SK-N-SH (cell line): ENCODE data around the gene RAB15. TPM values are rescaled to one million over a fixed set of nuclear protein-coding genes. Genes with fewer than 3 reads are reported as not detected.

Experiments
- CTCF ChIA-PET: fragments of 300-600, 350-600 bp; formaldehyde crosslinking; extraction: SDS; loops from one replicate; lab custom pipeline; 2021; lab: Yijun Ruan, JAX
- POLR2A ChIA-PET: fragments of 350-600 bp; sonication (Branson Sonifier 250); formaldehyde crosslinking; extraction: SDS; loops from one replicate; lab custom pipeline; 2020; ENCODE audit warnings: antibody characterized with exemption, inconsistent platforms; lab: Yijun Ruan, JAX
- DNase-seq: peaks from one replicate; pipeline ENCODE4 v3.0.0; 2012
- H2AFZ ChIP-seq: fragments of 200-600 bp; sonication (generic); 2 replicates; pipeline ENCODE4 v1.8.1; 2016; ENCODE audit warnings: antibody characterized with exemption, mild to moderate bottlenecking, low read depth
- H3F3A ChIP-seq: fragments of 200-600 bp; sonication (generic); replicated peaks from 2 replicates; pipeline ENCODE3; 2016; ENCODE audit warnings: antibody characterized with exemption, mild to moderate bottlenecking; ENCODE audit not compliant: insufficient read depth
- H3K27ac ChIP-seq, 2 experiments: fragments of 200-500 bp in 1 of 2; fragments of 200-600 bp in 1 of 2; sonication (Bioruptor generic) in 1 of 2; sonication (generic), shearing (Covaris generic) in 1 of 2; 2 replicates each; pipeline versions ENCODE4 v1.5.1 to v1.6.1; 2014 to 2016; ENCODE audit warnings: low read depth in 2 of 2, inconsistent platforms in 1 of 2, low read length in 1 of 2, mild to moderate bottlenecking in 1 of 2, mixed read lengths in 1 of 2
- H3K27me3 ChIP-seq: fragments of 200-600 bp; sonication (generic), shearing (Covaris generic); 2 replicates; pipeline ENCODE4 v1.6.1; 2016; ENCODE audit warnings: mixed run types; ENCODE audit not compliant: insufficient read depth
- H3K36me3 ChIP-seq, 2 experiments: fragments of 200-500 bp in 1 of 2; fragments of 200-600 bp in 1 of 2; sonication (Bioruptor generic) in 1 of 2; sonication (generic) in 1 of 2; replicated peaks in 1 of 2; 2 replicates each; pipeline versions ENCODE3 to v1.5.1; 2014 to 2016; ENCODE audit warnings: low read length in 1 of 2, mild to moderate bottlenecking in 1 of 2; ENCODE audit not compliant: insufficient read depth in 2 of 2, control insufficient read depth in 1 of 2
- H3K4me1 ChIP-seq, 2 experiments: fragments of 200-500 bp in 1 of 2; fragments of 200-600 bp in 1 of 2; sonication (Bioruptor generic) in 1 of 2; sonication (generic), shearing (Covaris generic) in 1 of 2; 2 replicates each; pipeline versions ENCODE4 v1.5.1 to v1.6.1; 2014 to 2016; ENCODE audit warnings: low read depth in 1 of 2, low read length in 1 of 2, mixed run types in 1 of 2; ENCODE audit not compliant: insufficient read depth in 2 of 2, control insufficient read depth in 1 of 2
- H3K4me2 ChIP-seq: fragments of 200-600 bp; sonication (generic), shearing (Covaris generic); 2 replicates; pipeline ENCODE4 v1.6.1; 2017; ENCODE audit warnings: mixed run types
- H3K4me3 ChIP-seq, 2 experiments: fragments of 200-500 bp in 1 of 2; fragments of 200-600 bp in 1 of 2; sonication (Bioruptor generic) in 1 of 2; sonication (generic), shearing (Covaris generic) in 1 of 2; 2 replicates each; pipeline versions ENCODE4 v1.5.1 to v1.8.1; 2014 to 2016; ENCODE audit warnings: low read depth in 2 of 2, inconsistent platforms in 1 of 2, low read length in 1 of 2, mild to moderate bottlenecking in 1 of 2, mixed read lengths in 1 of 2, moderate library complexity in 1 of 2
- H3K79me2 ChIP-seq: fragments of 200-600 bp; sonication (generic); 2 replicates; pipeline ENCODE4 v1.8.1; 2017; ENCODE audit warnings: mild to moderate bottlenecking; ENCODE audit not compliant: insufficient read depth
- H3K9ac ChIP-seq: fragments of 200-600 bp; sonication (generic); 2 replicates; pipeline ENCODE4 v1.6.1; 2017; ENCODE audit warnings: mixed run types
- H3K9me2 ChIP-seq: fragments of 200-600 bp; sonication (generic); 2 replicates; pipeline ENCODE4 v1.6.1; 2017; ENCODE audit warnings: mixed run types
- H3K9me3 ChIP-seq: fragments of 200-600 bp; sonication (generic); 2 replicates; pipeline ENCODE4 v1.6.1; 2017; ENCODE audit warnings: mixed run types, mild to moderate bottlenecking, moderate library complexity
- H4K20me1 ChIP-seq: fragments of 200-600 bp; sonication (generic); 2 replicates; pipeline ENCODE4 v1.6.1; 2017; ENCODE audit warnings: mild to moderate bottlenecking, mixed run types; ENCODE audit not compliant: insufficient read depth
- CTCF ChIP-seq: fragments of 200-600 bp; sonication (generic); IDR thresholded peaks from 2 replicates; pipeline ENCODE4 v1.6.1; 2017; ENCODE audit warnings: antibody characterized with exemption, mild to moderate bottlenecking, moderate library complexity
- ELF1 ChIP-seq: IDR thresholded peaks from 2 replicates; pipeline ENCODE4 v1.4.0; 2012
- EZH2phosphoT487 ChIP-seq: fragments of 200-600 bp; sonication (generic); IDR thresholded peaks from 2 replicates; pipeline ENCODE4 v1.6.1; 2017; ENCODE audit warnings: low read depth, mixed run types, mild to moderate bottlenecking, antibody characterized with exemption, moderate library complexity, borderline replicate concordance
- GABPA ChIP-seq: IDR thresholded peaks from 2 replicates; pipeline ENCODE4 v1.4.0; 2012; ENCODE audit warnings: low read depth, mild to moderate bottlenecking
- GATA2 ChIP-seq: sonication (generic); formaldehyde crosslinking; IDR thresholded peaks from 2 replicates; pipeline ENCODE4 v1.5.0; 2020; ENCODE audit warnings: mild to moderate bottlenecking, missing genetic modification reagents
- MAX ChIP-seq: IDR thresholded peaks from 2 replicates; pipeline ENCODE4 v1.4.0; 2012; ENCODE audit warnings: low read depth
- NRF1 ChIP-seq: IDR thresholded peaks from 2 replicates; pipeline ENCODE4 v1.6.1; 2012; ENCODE audit warnings: low read depth, mild to moderate bottlenecking, low read length
- RAD21 ChIP-seq: IDR thresholded peaks from 2 replicates; pipeline ENCODE4 v1.6.1; 2012; ENCODE audit warnings: mild to moderate bottlenecking, low read length
- SMC3 ChIP-seq: IDR thresholded peaks from 2 replicates; pipeline ENCODE4 v1.6.1; 2012; ENCODE audit warnings: low read depth, low read length, improper control_type of control experiment
- YY1 ChIP-seq: IDR thresholded peaks from 2 replicates; pipeline ENCODE4 v1.4.0; 2012; ENCODE audit warnings: low read depth, mild to moderate bottlenecking
- WGBS: methylation state at CpG from one replicate; pipeline ENCODE4 v1.1.6; 2017; ENCODE audit warnings: low lambda C conversion rate; 5-methylcytosine and 5-hydroxymethylcytosine counted together
- polyA plus RNA-seq, 3 experiments: library from polyadenylated mRNA; depleted of rRNA; stranded (reverse); fragments of >200 nt; gene quantifications; 2 replicates each; pipeline ENCODE4 v1.2.3, GENCODE V29; 2012

RAB15 gene
- polyA plus RNA-seq, 1 of the 3 experiments (the other 2 are of a cell fraction) = 14.2 TPM

GRCh38 chr14:65006261-65006721, 34.2 kb upstream of the RAB15 start:
- no peak for DNase-seq
- CTCF ChIA-PET = interaction anchor here (0.6 to 3.1 kb wide), 5 partner anchors 13 to 125 kb away, joined by 3 to 19 read pairs (median 4); partner anchors contain the start of gene FNTB
- no peak overlapping the region for H3K9ac ChIP-seq
- H3K9me2 ChIP-seq = no peaks in the 10 kb centered on the region
- no peaks in the 10 kb centered on the region for H3F3A ChIP-seq
- H3K36me3 ChIP-seq = peaks cover 0 to 3% of the 10 kb centered on the region in 2 experiments
- no peak overlapping the region for H2AFZ ChIP-seq
- no peaks in the 10 kb centered on the region for H3K27me3 ChIP-seq
- no peaks in the 10 kb centered on the region for H3K4me1 ChIP-seq
- no peaks in the 10 kb centered on the region for H3K9me3 ChIP-seq
- no peak overlapping the region for H3K27ac ChIP-seq
- no peaks in the 10 kb centered on the region for H4K20me1 ChIP-seq
- H3K4me2 ChIP-seq = no peak overlapping the region
- WGBS = 83% methylated on average over 6 of the region's 6 CpGs
- no peak overlapping the region for H3K4me3 ChIP-seq
- POLR2A ChIA-PET = interaction anchor here (0.7 kb wide), 1 partner anchor 83 kb away, joined by 3 read pairs; no protein-coding TSS in a partner anchor
- peaks cover 9% of the 10 kb centered on the region; the same call in 1 of the 2 replicates for H3K79me2 ChIP-seq
- no peak for TF ChIP-seq EZH2phosphoT487

GRCh38 chr14:65003394-65003793, 31.3 kb upstream of the RAB15 start:
- CTCF ChIA-PET = no interaction called here
- TF ChIP-seq MAX (no peak), GATA2 (CRISPR knock-in tag) (no peak), NRF1 (no peak), GABPA (no peak), YY1 (no peak), SMC3 (no peak), RAD21 (no peak)
- no peak overlapping the region for H2AFZ ChIP-seq
- no peak for DNase-seq
- H4K20me1 ChIP-seq = no peaks in the 10 kb centered on the region
- 98% methylated on average over 2 of the region's 2 CpGs for WGBS
- no peaks in the 10 kb centered on the region for H3K27me3 ChIP-seq
- POLR2A ChIA-PET = no interaction called here
- no peaks in the 10 kb centered on the region; a peak in 1 of 4 replicates for H3K4me1 ChIP-seq
- H3F3A ChIP-seq = peaks cover 5% of the 10 kb centered on the region
- H3K36me3 ChIP-seq = peaks cover 0 to 3% of the 10 kb centered on the region in 2 experiments
- no peak overlapping the region for H3K9ac ChIP-seq
- H3K4me2 ChIP-seq = no peak overlapping the region
- no peak overlapping the region for H3K4me3 ChIP-seq
- no peaks in the 10 kb centered on the region for H3K9me2 ChIP-seq
- H3K9me3 ChIP-seq = no peaks in the 10 kb centered on the region
- H3K79me2 ChIP-seq = peaks cover 18% of the 10 kb centered on the region; the same call in 1 of the 2 replicates
- H3K27ac ChIP-seq = no peak overlapping the region

- Histone ChIP-seq H3K27ac (no peak overlapping the region), H3K9ac (no peak overlapping the region), H3K79me2 (peaks cover 18% of the 10 kb centered on the region; the same call in 1 of the 2 replicates), H3K4me1 (no peaks in the 10 kb centered on the region; a peak in 1 of 4 replicates), H3K36me3 (peaks cover 0 to 3% of the 10 kb centered on the region in 2 experiments), H3K27me3 (no peaks in the 10 kb centered on the region), H4K20me1 (no peaks in the 10 kb centered on the region), H3K4me2 (no peak overlapping the region), H3K9me2 (no peaks in the 10 kb centered on the region), H3F3A (peaks cover 5% of the 10 kb centered on the region), H2AFZ (no peak overlapping the region; the same call in 1 of the 2 replicates), H3K4me3 (no peak overlapping the region), H3K9me3 (no peaks in the 10 kb centered on the region)
- CTCF ChIA-PET = no interaction called here
- POLR2A ChIA-PET = no interaction called here
- DNase-seq = no peak
- TF ChIP-seq CTCF (no peak), ELF1 (peak; percentile 60)
- WGBS = 73% methylated on average over 6 of the region's 6 CpGs
Observed at GRCh38 chr14:65002586-65003210, 30.6 kb upstream of the RAB15 start.
